ENCODE data around the gene MEAF6. TPM values are rescaled to one million over a fixed set of nuclear protein-coding genes. Genes with fewer than 3 reads are reported as not detected.
"Not testable (repeated sequence)": the region's sequence is repeated elsewhere in the genome, so short reads cannot be mapped to it uniquely, and the experiment has no call there.

Gene MEAF6
- 47.4 to 52.8 TPM (median 48.7 TPM) in 3 replicates for total RNA-seq
- long read RNA-seq, transcript MEAF6-201 (7 exons, 1,525 nt) = major isoform, 42 of 59 reads
- long read RNA-seq, transcript MEAF6-206 (8 exons, 1,408 nt) = minor isoform, 8 of 59 reads
- long read RNA-seq, partial matches to known transcripts = 2 of 59 reads
- long read RNA-seq, other reads (novel, unspliced or antisense) = 3 of 59 reads

- peak within 1 kb of the TSS; percentile 97 for H3K27ac Mint-ChIP-seq (ENCODE audit: unreplicated experiment)
- peak within 1 kb of the TSS; percentile 87 for H3K4me3 Mint-ChIP-seq (ENCODE audit: unreplicated experiment)
- H3K4me1 Mint-ChIP-seq (ENCODE audit: low read depth) = peaks cover 20% of the 10 kb centered on the region
- no peaks in the 10 kb centered on the region for H3K9me3 Mint-ChIP-seq (ENCODE audit: low read depth)
- TF ChIP-seq CTCF (IDR thresholded peaks at IDR 0.05) = peak; percentile 90
- no peaks in the 10 kb centered on the region for H3K27me3 Mint-ChIP-seq (ENCODE audit: low read depth)
- H3K36me3 Mint-ChIP-seq (ENCODE audit: low read depth) = peaks cover 8% of the 10 kb centered on the region
- DNase-seq (ENCODE audit: low spot score) = peak; percentile 95
Measured at GRCh38 chr1:37514350-37515184, at the start of gene MEAF6. TSS of gene MEAF6 (minus strand) at chr1:37514766. CDS start at chr1:37514746, 20 bp downstream.

GRCh38 chr1:37562984-37563383 is 48.4 kb upstream of the MEAF6 start:
- H3K36me3 Mint-ChIP-seq (ENCODE audit: low read depth) = peaks cover 24% of the 10 kb centered on the region
- H3K4me1 Mint-ChIP-seq (ENCODE audit: low read depth) = peaks cover 8% of the 10 kb centered on the region
- no peak for TF ChIP-seq CTCF (IDR thresholded peaks at IDR 0.05)
- no peak for DNase-seq (ENCODE audit: low spot score)
- no peak overlapping the region for H3K27ac Mint-ChIP-seq (ENCODE audit: unreplicated experiment)
- H3K4me3 Mint-ChIP-seq (ENCODE audit: unreplicated experiment) = no peak overlapping the region
- no peaks in the 10 kb centered on the region for H3K9me3 Mint-ChIP-seq (ENCODE audit: low read depth)
- H3K27me3 Mint-ChIP-seq (ENCODE audit: low read depth) = no peaks in the 10 kb centered on the region

GRCh38 chr1:37561133-37562132 is 46.9 kb upstream of the MEAF6 start:
- Mint-ChIP-seq H3K27me3 (ENCODE audit: low read depth) (no peaks in the 10 kb centered on the region), H3K4me3 (ENCODE audit: unreplicated experiment) (no peak overlapping the region), H3K9me3 (ENCODE audit: low read depth) (no peaks in the 10 kb centered on the region), H3K27ac (ENCODE audit: unreplicated experiment) (no peak overlapping the region), H3K36me3 (ENCODE audit: low read depth) (peaks cover 11% of the 10 kb centered on the region), H3K4me1 (ENCODE audit: low read depth) (peaks cover 16% of the 10 kb centered on the region)
- TF ChIP-seq CTCF (IDR thresholded peaks at IDR 0.05) = peak; percentile 72
- DNase-seq (ENCODE audit: low spot score) = no peak

GRCh38 chr1:37560401-37561132 is 46.0 kb upstream of the MEAF6 start:
- no peak for TF ChIP-seq CTCF (IDR thresholded peaks at IDR 0.05)
- DNase-seq (ENCODE audit: low spot score) = no peak
- Mint-ChIP-seq H3K27ac (ENCODE audit: unreplicated experiment) (no peak overlapping the region), H3K4me3 (ENCODE audit: unreplicated experiment) (no peak overlapping the region), H3K27me3 (ENCODE audit: low read depth) (no peaks in the 10 kb centered on the region), H3K9me3 (ENCODE audit: low read depth) (no peaks in the 10 kb centered on the region), H3K36me3 (ENCODE audit: low read depth) (peaks cover 6% of the 10 kb centered on the region), H3K4me1 (ENCODE audit: low read depth) (peaks cover 20% of the 10 kb centered on the region)

GRCh38 chr1:37559957-37560379 is 45.4 kb upstream of the MEAF6 start:
- H3K9me3 Mint-ChIP-seq (ENCODE audit: low read depth); H3K36me3 Mint-ChIP-seq (ENCODE audit: low read depth); H3K27ac Mint-ChIP-seq (ENCODE audit: unreplicated experiment); DNase-seq (ENCODE audit: low spot score); H3K4me3 Mint-ChIP-seq (ENCODE audit: unreplicated experiment); H3K27me3 Mint-ChIP-seq (ENCODE audit: low read depth): not testable (repeated sequence)
- peaks cover 20% of the 10 kb centered on the region for H3K4me1 Mint-ChIP-seq (ENCODE audit: low read depth)

Measured in chondrocyte (in vitro differentiated cells).